AG04449 (cell line): Measurements from ENCODE around the gene KCNMA1.
"Not testable (repeated sequence)": the region's sequence is repeated elsewhere in the genome, so short reads cannot be mapped to it uniquely, and the experiment has no call there.

Experiments used
- CTCF ChIA-PET: fragments of 350-600 bp; formaldehyde crosslinking; extraction: SDS; loops from one replicate; lab custom pipeline; 2021; ENCODE audit warnings: antibody characterized with exemption; lab: Yijun Ruan, JAX
- POLR2A ChIA-PET: fragments of 400-600, 350-600 bp; formaldehyde crosslinking; extraction: SDS; loops from one replicate; lab custom pipeline; 2020; ENCODE audit warnings: antibody characterized with exemption, inconsistent platforms; lab: Yijun Ruan, JAX
- DNase-seq: peaks from one replicate; pipeline ENCODE4 v3.0.0-alpha.2; 2010; ENCODE audit warnings: low read depth, low spot score
- H3K4me3 ChIP-seq: 2 replicates; pipeline ENCODE4 v1.5.1; 2011; ENCODE audit warnings: low read depth, mild to moderate bottlenecking, control low read depth, low read length
- CTCF ChIP-seq: IDR thresholded peaks from one replicate; pipeline ENCODE4 v1.5.1; 2011; ENCODE audit warnings: mild to moderate bottlenecking, moderate library complexity, low read length, control low read depth, inconsistent platforms; ENCODE audit not compliant: insufficient read depth; ENCODE audit errors: missing control alignments

KCNMA1 gene

GRCh38 chr10:77577666-77578229, 59.9 kb downstream of the KCNMA1 start:
- POLR2A ChIA-PET: no interaction called here
- DNase-seq: no peak
- H3K4me3 ChIP-seq: no peak overlapping the region
- CTCF ChIA-PET: interaction anchor here (0.7 to 1.0 kb wide), 2 partner anchors 26 to 41 kb away, joined by 3 to 4 read pairs; no protein-coding TSS in a partner anchor
- TF ChIP-seq CTCF: no peak

GRCh38 chr10:77576444-77577032, 61.1 kb downstream of the KCNMA1 start:
- no peak for DNase-seq
- CTCF ChIA-PET: interaction anchor here (0.7 to 1.1 kb wide), 2 partner anchors 8 to 10 kb away, joined by 3 to 4 read pairs; no protein-coding TSS in a partner anchor
- no peak overlapping the region for H3K4me3 ChIP-seq
- TF ChIP-seq CTCF: no peak
- POLR2A ChIA-PET: no interaction called here

- no peak overlapping the region for H3K4me3 ChIP-seq
- DNase-seq: no peak
- no peak for TF ChIP-seq CTCF
- ChIA-PET CTCF (interaction anchor here (0.7 to 1.1 kb wide), 2 partner anchors 9 to 10 kb away, joined by 3 to 4 read pairs; no protein-coding TSS in a partner anchor), POLR2A (no interaction called here)
Observed at GRCh38 chr10:77576007-77576367, 61.6 kb downstream of the KCNMA1 start.

- CTCF ChIA-PET: interaction anchor here (0.7 to 1.1 kb wide), 3 partner anchors 9 to 13 kb away, joined by 3 to 4 read pairs (median 3); no protein-coding TSS in a partner anchor
- no peak for DNase-seq
- H3K4me3 ChIP-seq: no peak overlapping the region
- no peak for TF ChIP-seq CTCF
- POLR2A ChIA-PET: no interaction called here
Observed at GRCh38 chr10:77575271-77576006, 62.2 kb downstream of the KCNMA1 start.

- no peak for DNase-seq
- POLR2A ChIA-PET: no interaction called here
- no peak overlapping the region for H3K4me3 ChIP-seq
- TF ChIP-seq CTCF: no peak
- CTCF ChIA-PET: interaction anchor here (0.9 to 1.0 kb wide), 2 partner anchors 14 to 18 kb away, joined by 3 to 4 read pairs; no protein-coding TSS in a partner anchor
Observed at GRCh38 chr10:77574438-77574837, 63.2 kb downstream of the KCNMA1 start.

GRCh38 chr10:77572520-77572919, 65.1 kb downstream of the KCNMA1 start:
- CTCF ChIA-PET: interaction anchor here (1.4 kb wide), 1 partner anchor 11 kb away, joined by 3 read pairs; no protein-coding TSS in a partner anchor
- H3K4me3 ChIP-seq, DNase-seq, POLR2A ChIA-PET: not testable (repeated sequence)
